ENCODE results near the gene MAML3. TPM values are rescaled to one million over a fixed set of nuclear protein-coding genes. Genes with fewer than 3 reads are reported as not detected.

The MAML3 gene
- total RNA-seq, 2 experiments from 2014 or later = 2.5 to 2.9 TPM

GRCh38 chr4:140156529-140157171, 2.7 kb upstream of the MAML3 start:
- Mint-ChIP-seq H3K4me1 (ENCODE audit: low read depth) (peaks cover 31% of the 10 kb centered on the region), H3K4me3 (peak overlapping the region; percentile 49), H3K9me3 (no peaks in the 10 kb centered on the region), H3K36me3 (ENCODE audit: low read depth) (peaks cover 27% of the 10 kb centered on the region), H3K27me3 (no peaks in the 10 kb centered on the region), H3K27ac (peak overlapping the region; percentile 61)
- H3K27me3 ChIP-seq (ENCODE audit: control insufficient read depth in 1 of 2, insufficient read depth in 2 of 2, low read length in 2 of 2) = no peaks in the 10 kb centered on the region
- TF ChIP-seq CTCF (IDR thresholded peaks at IDR 0.05) = no peak
- H3K36me3 ChIP-seq (ENCODE audit: insufficient read depth, low read length) = no peaks in the 10 kb centered on the region
- ChIA-PET POLR2A (interaction anchor here (0.5 to 1.9 kb wide), 3 partner anchors 14 to 86 kb away, joined by 3 to 6 read pairs (median 4); no protein-coding TSS in a partner anchor), CTCF (interaction anchor here (1.0 to 3.8 kb wide), 2 partner anchors 96 to 144 kb away, joined by 3 to 11 read pairs; no protein-coding TSS in a partner anchor)
- H3K4me3 ChIP-seq (ENCODE audit: low read length) = no peak overlapping the region
- intact Hi-C loops (cut with DNase I, micrococcal nuclease) = loop anchor here (10.0 kb wide), 3 partner anchors 368 to 702 kb away; partner anchors contain the start of genes ELMOD2 (in 1 of the 2), RAB33B (in 1 of the 2) and SETD7 (in 1 of the 2)
- H3K9me3 ChIP-seq (ENCODE audit: control insufficient read depth in 1 of 2, insufficient read depth in 1 of 2, low read length in 2 of 2) = peaks cover 0 to 4% of the 10 kb centered on the region in 2 experiments
- ATAC-seq (ENCODE audit: poor library complexity) (no peak), DNase-seq (peak in 4 of 14 experiments; percentile 12 to 66 (median 42))
- H3K4me1 ChIP-seq (ENCODE audit: insufficient read depth, low read length) = peaks cover 39% of the 10 kb centered on the region
- H3K27ac ChIP-seq (ENCODE audit: low read depth in 1 of 2, low read length in 2 of 2) = no peak overlapping the region

- CTCF ChIA-PET = interaction anchor here (3.8 kb wide), 1 partner anchor 99 kb away, joined by 11 read pairs; no protein-coding TSS in a partner anchor
- peaks cover 51% of the 10 kb centered on the region for H3K4me1 ChIP-seq (ENCODE audit: insufficient read depth, low read length)
- Mint-ChIP-seq H3K4me3 (peak overlapping the region; percentile 97), H3K4me1 (ENCODE audit: low read depth) (peaks cover 44% of the 10 kb centered on the region), H3K9me3 (no peaks in the 10 kb centered on the region), H3K36me3 (ENCODE audit: low read depth) (peaks cover 36% of the 10 kb centered on the region), H3K27me3 (no peaks in the 10 kb centered on the region), H3K27ac (peak overlapping the region; percentile 97)
- no peak overlapping the region for H3K27ac ChIP-seq (ENCODE audit: low read depth in 1 of 2, low read length in 2 of 2)
- intact Hi-C loops (cut with DNase I, micrococcal nuclease) = loop anchor here (1.0 to 10.0 kb wide), 12 partner anchors 95 to 1072 kb away; partner anchors contain the start of genes ELMOD2 (in 2 of the 2), NAA15 (in 1 of the 2), NDUFC1 (in 1 of the 2) and RAB33B (in 1 of the 2)
- no peak for ATAC-seq (ENCODE audit: poor library complexity)
- POLR2A ChIA-PET = interaction anchor here (1.0 to 5.4 kb wide), 11 partner anchors 10 to 219 kb away, joined by 3 to 58 read pairs (median 7); partner anchors contain the start of gene SCOC
- TF ChIP-seq CTCF (IDR thresholded peaks at IDR 0.05) = no peak
- H3K36me3 ChIP-seq (ENCODE audit: insufficient read depth, low read length) = no peaks in the 10 kb centered on the region
- DNase-seq = no peak
- peak overlapping the region; percentile 60 for H3K4me3 ChIP-seq (ENCODE audit: low read length)
- H3K9me3 ChIP-seq (ENCODE audit: control insufficient read depth in 1 of 2, insufficient read depth in 1 of 2, low read length in 2 of 2) = no peaks in the 10 kb centered on the region
- H3K27me3 ChIP-seq (ENCODE audit: control insufficient read depth in 1 of 2, insufficient read depth in 2 of 2, low read length in 2 of 2) = no peaks in the 10 kb centered on the region
These were observed 548 bp upstream of the MAML3 start for GRCh38 chr4:140154572-140154891.

- POLR2A ChIA-PET = interaction anchor here (1.0 to 5.4 kb wide), 19 partner anchors 9 to 598 kb away, joined by 3 to 58 read pairs (median 7); partner anchors contain the start of genes SCOC and SETD7
- no peaks in the 10 kb centered on the region for H3K9me3 ChIP-seq (ENCODE audit: control insufficient read depth in 1 of 2, insufficient read depth in 1 of 2, low read length in 2 of 2)
- DNase-seq (no peak), ATAC-seq (ENCODE audit: poor library complexity) (no peak)
- no peaks in the 10 kb centered on the region for H3K9me3 Mint-ChIP-seq
- H3K27me3 ChIP-seq (ENCODE audit: control insufficient read depth in 1 of 2, insufficient read depth in 2 of 2, low read length in 2 of 2) = no peaks in the 10 kb centered on the region
- peak overlapping the region; percentile 97 for H3K27ac Mint-ChIP-seq
- intact Hi-C loops (cut with DNase I, micrococcal nuclease) = loop anchor here (5.0 to 10.0 kb wide), 9 partner anchors 101 to 851 kb away; partner anchors contain the start of genes ELMOD2 (in 2 of the 2), NAA15 (in 1 of the 2), NDUFC1 (in 1 of the 2) and RAB33B (in 1 of the 2)
- no peaks in the 10 kb centered on the region for H3K27me3 Mint-ChIP-seq
- H3K4me3 Mint-ChIP-seq = peak overlapping the region; percentile 97
- CTCF ChIA-PET = interaction anchor here (1.3 to 3.8 kb wide), 2 partner anchors 81 to 100 kb away, joined by 3 to 11 read pairs; no protein-coding TSS in a partner anchor
- peaks cover 45% of the 10 kb centered on the region for H3K4me1 Mint-ChIP-seq (ENCODE audit: low read depth)
- TF ChIP-seq CTCF (IDR thresholded peaks at IDR 0.05) = no peak
- peaks cover 36% of the 10 kb centered on the region for H3K36me3 Mint-ChIP-seq (ENCODE audit: low read depth)
- peak overlapping the region; percentile 60 for H3K4me3 ChIP-seq (ENCODE audit: low read length)
- H3K36me3 ChIP-seq (ENCODE audit: insufficient read depth, low read length) = no peaks in the 10 kb centered on the region
- H3K4me1 ChIP-seq (ENCODE audit: insufficient read depth, low read length) = peaks cover 51% of the 10 kb centered on the region
- H3K27ac ChIP-seq (ENCODE audit: low read depth in 1 of 2, low read length in 2 of 2) = peak overlapping the region in 1 of 2 donors; percentile 89
These were observed 616 bp downstream of the MAML3 start for GRCh38 chr4:140153419-140153717.

Measured in CD4-positive, alpha-beta T cell (primary cell).